Activated CD4-positive, alpha-beta T cell treated with anti-CD3 and anti-CD28 coated beads for 36 hours (primary cell): ENCODE results near the gene LCA5. TPM values are rescaled to one million over a fixed set of nuclear protein-coding genes. Genes with fewer than 3 reads are reported as not detected.
A peak's percentile ranks its signal among the peaks of the same experiment; 100 is the strongest.

Source experiments
- ATAC-seq: fragments of 200-7000 bp; cut with Tn5 transposase; one replicate; pipeline ENCODE4 v1.10.0; 2021; ENCODE audit warnings: mild to moderate bottlenecking, moderate library complexity
- CTCF ChIA-PET: fragments of 350-600 bp; sonication (Branson Sonifier 250); formaldehyde crosslinking; loops from one replicate; lab custom pipeline; 2021; ENCODE audit warnings: antibody characterized with exemption; lab: Charles Lee
- POLR2A ChIA-PET: fragments of 350-600 bp; sonication (Branson Sonifier 250); formaldehyde crosslinking; loops from one replicate; lab custom pipeline; 2021; ENCODE audit warnings: antibody characterized with exemption, inconsistent platforms; lab: Charles Lee
- DNase-seq: peaks from one replicate; pipeline ENCODE4 v3.0.0-alpha.2; 2020
- H3K27ac Mint-ChIP-seq: one replicate; pipeline ENCODE4 v1.8.0; 2021; ENCODE audit warnings: mixed read lengths
- H3K27me3 Mint-ChIP-seq: one replicate; pipeline ENCODE4 v1.8.0; 2021; ENCODE audit warnings: mixed read lengths
- H3K36me3 Mint-ChIP-seq: one replicate; pipeline ENCODE4 v1.8.0; 2021; ENCODE audit warnings: low read depth, mixed read lengths
- H3K4me1 Mint-ChIP-seq: one replicate; pipeline ENCODE4 v1.8.0; 2021; ENCODE audit warnings: mixed read lengths
- H3K4me3 Mint-ChIP-seq: one replicate; pipeline ENCODE4 v1.8.0; 2021; ENCODE audit warnings: mild to moderate bottlenecking, moderate library complexity, mixed read lengths
- H3K9me3 Mint-ChIP-seq: one replicate; pipeline ENCODE4 v1.8.0; 2021; ENCODE audit warnings: low read depth, mixed read lengths
- intact Hi-C, 2 experiments: fragments of 100-400 bp; cut with DNase I in 1 of 2; cut with micrococcal nuclease in 1 of 2; formaldehyde crosslinking; loops; one replicate each; pipeline versions ENCODE4 v1.14.2 to v1.15.1; 2022 to 2024; cut with DNase I, micrococcal nuclease
- total RNA-seq, 2 experiments: library from RNA; stranded (reverse); gene quantifications; one replicate each; pipeline ENCODE4 v1.2.3, GENCODE V29; 2021

LCA5 gene
- total RNA-seq, 2 experiments from 2014 or later: 0.25 to 0.32 TPM

DNA sequence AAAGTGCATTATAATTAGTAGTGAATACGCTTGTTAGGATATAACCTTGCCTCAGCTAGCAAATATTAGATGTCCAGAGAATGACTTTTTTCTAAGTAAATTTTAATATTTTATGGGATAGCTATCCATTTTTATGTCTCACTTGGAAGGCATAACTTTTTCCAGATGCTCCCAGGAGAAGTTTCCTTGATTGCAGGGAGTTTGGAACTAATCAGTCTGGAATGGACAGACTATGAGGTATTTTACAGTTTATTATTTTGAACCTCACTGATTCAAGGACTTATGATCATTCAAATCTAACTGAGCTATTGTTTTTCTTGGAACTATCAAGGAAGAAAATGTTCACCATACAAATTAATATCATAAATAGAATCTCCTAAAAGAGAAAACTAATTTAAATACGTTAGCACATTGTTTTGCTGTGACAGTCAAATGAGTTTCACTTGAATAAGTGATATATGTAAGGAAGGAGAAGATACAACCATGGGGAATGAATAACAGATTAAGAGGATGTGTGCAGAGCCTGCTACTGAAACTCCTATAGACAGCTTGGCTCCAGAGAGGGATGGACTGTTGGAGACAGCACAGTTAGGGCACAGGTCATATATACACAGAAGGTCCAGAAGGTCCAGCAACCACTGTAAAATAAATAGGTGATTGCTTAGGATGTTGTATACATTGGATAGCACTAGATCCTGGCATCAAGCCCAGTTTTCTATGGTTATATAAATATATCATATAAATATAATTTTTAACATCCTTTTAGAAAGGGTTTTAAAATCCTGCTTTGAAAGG lies 20.6 kb upstream of the LCA5 start:
- H3K27me3 Mint-ChIP-seq: no peaks in the 10 kb centered on the region
- intact Hi-C loops: no loop called here
- ATAC-seq (no peak), DNase-seq (no peak)
- no peaks in the 10 kb centered on the region for H3K4me1 Mint-ChIP-seq
- no peaks in the 10 kb centered on the region for H3K9me3 Mint-ChIP-seq
- H3K27ac Mint-ChIP-seq: no peak overlapping the region
- ChIA-PET CTCF (interaction anchor here (0.7 kb wide), 2 partner anchors 27 to 71 kb away, joined by 3 read pairs; no protein-coding TSS in a partner anchor), POLR2A (no interaction called here)
- H3K36me3 Mint-ChIP-seq: no peaks in the 10 kb centered on the region
- H3K4me3 Mint-ChIP-seq: no peak overlapping the region

DNA sequence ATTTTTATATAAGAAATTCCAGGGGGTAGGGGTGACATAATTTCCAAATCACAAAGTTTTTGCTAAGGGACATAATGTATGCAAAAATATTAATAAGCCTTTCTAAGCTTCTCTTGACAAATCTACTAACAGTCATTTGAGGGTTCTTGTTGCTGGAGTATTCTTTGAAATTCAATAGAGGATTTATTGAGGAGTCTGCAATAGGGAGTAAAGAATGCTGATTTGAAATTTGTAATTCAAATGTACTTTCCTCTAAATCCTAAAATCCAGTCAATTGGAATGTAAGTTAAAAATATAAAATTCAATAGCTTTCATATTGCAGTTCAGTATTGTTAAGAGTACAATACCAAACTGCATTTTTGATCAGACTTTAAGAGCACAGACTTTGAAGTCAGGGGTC lies 17.1 kb upstream of the LCA5 start:
- no peaks in the 10 kb centered on the region for H3K36me3 Mint-ChIP-seq
- no peak for ATAC-seq
- no peak for DNase-seq
- H3K4me1 Mint-ChIP-seq: no peaks in the 10 kb centered on the region
- H3K4me3 Mint-ChIP-seq: no peak overlapping the region
- ChIA-PET CTCF (interaction anchor here (1.2 kb wide), 2 partner anchors 10 to 17 kb away, joined by 3 to 5 read pairs; no protein-coding TSS in a partner anchor), POLR2A (no interaction called here)
- H3K27me3 Mint-ChIP-seq: no peaks in the 10 kb centered on the region
- H3K27ac Mint-ChIP-seq: no peak overlapping the region
- no peaks in the 10 kb centered on the region for H3K9me3 Mint-ChIP-seq
- intact Hi-C loops: no loop called here

DNA sequence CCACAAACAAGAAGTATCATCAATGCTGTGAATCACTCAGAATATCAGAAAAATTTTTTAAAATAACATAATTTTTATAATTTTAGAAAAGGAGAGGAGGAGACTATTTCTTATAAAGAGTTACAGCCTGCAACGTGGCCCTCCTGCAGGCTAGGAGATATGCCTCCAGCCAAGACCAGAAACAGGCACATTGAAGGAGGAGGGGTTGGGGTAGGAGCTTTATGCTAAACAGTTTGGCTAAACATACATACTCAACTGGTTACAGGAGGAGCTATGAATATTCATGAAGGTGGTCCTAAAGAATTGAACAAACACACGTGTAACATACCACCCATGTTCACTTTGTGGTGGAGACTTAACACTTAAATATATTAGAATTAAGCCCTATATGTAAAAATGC lies 14.2 kb upstream of the LCA5 start:
- H3K9me3 Mint-ChIP-seq: no peaks in the 10 kb centered on the region
- no peaks in the 10 kb centered on the region for H3K4me1 Mint-ChIP-seq
- DNase-seq (no peak), ATAC-seq (no peak)
- no peaks in the 10 kb centered on the region for H3K27me3 Mint-ChIP-seq
- POLR2A ChIA-PET: no interaction called here
- no peak overlapping the region for H3K4me3 Mint-ChIP-seq
- no peak overlapping the region for H3K27ac Mint-ChIP-seq
- CTCF ChIA-PET: no interaction called here
- H3K36me3 Mint-ChIP-seq: no peaks in the 10 kb centered on the region
- intact Hi-C loops: no loop called here

DNA sequence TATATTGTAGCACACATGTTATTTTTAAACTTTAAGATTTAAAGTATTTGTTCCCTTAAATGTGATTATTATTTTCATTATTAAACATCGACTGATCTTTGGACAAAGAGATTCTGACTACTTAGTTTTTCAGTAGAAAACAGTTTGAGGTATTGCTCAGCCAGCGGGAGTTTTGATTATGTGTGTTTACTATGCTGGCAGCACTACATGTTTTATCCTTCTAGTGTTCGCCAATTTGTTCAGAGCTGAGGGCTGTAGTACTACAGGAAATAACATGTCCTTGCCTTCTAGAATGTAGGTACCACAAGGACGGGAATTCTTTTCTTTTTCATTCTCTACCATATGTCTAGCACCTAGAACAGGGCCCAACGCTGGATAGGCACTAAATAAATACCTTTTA lies 11.1 kb upstream of the LCA5 start:
- intact Hi-C loops: no loop called here
- Mint-ChIP-seq H3K4me3 (no peak overlapping the region), H3K9me3 (no peaks in the 10 kb centered on the region), H3K36me3 (no peaks in the 10 kb centered on the region), H3K27me3 (peaks cover 2% of the 10 kb centered on the region), H3K4me1 (peaks cover 3% of the 10 kb centered on the region), H3K27ac (no peak overlapping the region)
- ChIA-PET CTCF (no interaction called here), POLR2A (no interaction called here)
- DNase-seq: no peak
- ATAC-seq: no peak

DNA sequence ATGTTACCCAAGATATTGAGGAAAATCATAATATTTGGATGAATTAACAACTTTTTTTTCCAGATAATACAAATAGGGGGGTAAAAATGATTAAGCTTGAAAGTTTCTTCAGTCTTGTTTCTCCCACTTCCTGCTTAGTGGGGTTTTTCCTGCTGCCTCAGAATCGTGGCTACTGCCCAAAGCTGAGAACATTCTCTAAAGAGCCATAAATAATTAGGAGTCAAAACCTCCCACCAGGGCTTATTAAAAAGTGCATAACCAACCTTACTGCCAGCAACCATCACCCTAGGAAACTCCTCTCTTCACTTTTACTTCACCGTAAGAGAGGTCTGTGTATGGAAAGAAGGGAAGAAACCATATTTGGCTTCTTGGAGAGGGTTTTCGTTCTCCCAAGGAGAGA lies 9.0 kb upstream of the LCA5 start:
- ChIA-PET POLR2A (no interaction called here), CTCF (interaction anchor here (0.6 kb wide), 1 partner anchor 168 kb away, joined by 4 read pairs; no protein-coding TSS in a partner anchor)
- peaks cover 3% of the 10 kb centered on the region for H3K4me1 Mint-ChIP-seq
- intact Hi-C loops: no loop called here
- no peaks in the 10 kb centered on the region for H3K36me3 Mint-ChIP-seq
- H3K9me3 Mint-ChIP-seq: no peaks in the 10 kb centered on the region
- H3K27me3 Mint-ChIP-seq: peaks cover 2% of the 10 kb centered on the region
- no peak for ATAC-seq
- no peak overlapping the region for H3K4me3 Mint-ChIP-seq
- no peak overlapping the region for H3K27ac Mint-ChIP-seq
- DNase-seq: no peak

DNA sequence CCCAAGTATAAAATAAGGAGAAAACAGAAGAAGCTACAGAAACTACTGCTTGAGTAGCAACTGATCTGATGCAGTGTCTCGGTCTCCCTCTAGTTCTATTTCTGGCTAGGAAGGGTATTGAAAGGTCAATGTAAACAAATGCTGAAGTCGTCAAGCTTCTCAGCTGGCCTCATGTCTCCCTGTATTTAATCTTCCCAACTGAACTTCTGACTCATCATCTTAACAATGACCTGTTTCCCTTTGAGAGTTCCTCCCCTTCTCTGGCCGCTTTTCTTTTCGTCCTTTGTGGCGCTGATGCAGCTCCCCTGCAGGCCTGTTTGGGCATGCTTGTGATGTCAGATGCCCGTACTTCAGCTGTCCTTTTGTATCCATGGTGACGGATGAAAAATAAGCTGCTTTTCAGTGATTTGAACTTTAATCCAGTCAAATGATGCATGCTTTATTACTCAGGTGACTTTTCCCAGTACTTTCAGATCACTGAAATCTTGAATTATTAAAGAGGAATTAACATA lies 7.8 kb upstream of the LCA5 start:
- peak; percentile 18 for DNase-seq
- POLR2A ChIA-PET: interaction anchor here (0.6 kb wide), 1 partner anchor 10 kb away, joined by 3 read pairs; no protein-coding TSS in a partner anchor
- intact Hi-C loops: no loop called here

DNA sequence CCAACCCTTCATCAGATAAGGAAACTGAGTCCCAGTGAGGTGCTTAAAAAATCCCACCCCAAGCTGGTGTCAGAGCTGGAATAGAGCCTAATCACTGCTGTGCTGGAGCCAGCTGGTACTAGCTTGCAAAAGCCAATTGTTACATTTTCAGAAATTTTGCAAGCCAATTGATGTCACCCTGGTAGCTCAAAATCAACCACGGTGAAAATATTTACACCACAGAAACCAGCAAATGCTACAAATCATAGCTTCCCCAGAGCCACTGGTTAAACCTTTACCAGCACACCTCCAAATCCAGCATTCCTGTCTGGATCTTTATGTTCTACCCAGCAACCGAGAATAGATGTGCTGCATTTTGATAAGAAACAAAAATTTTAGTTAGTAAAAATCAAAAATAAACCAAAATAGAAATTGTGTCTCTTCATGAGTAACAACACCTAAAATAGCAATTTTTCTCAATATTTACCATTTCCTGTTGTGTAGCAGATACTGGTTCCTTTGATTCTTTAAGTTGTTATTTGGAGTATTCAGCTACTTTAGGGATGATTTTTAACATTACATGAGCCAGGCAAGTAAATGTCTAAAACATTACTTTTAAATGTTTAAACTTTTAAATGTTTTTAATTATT lies 7.2 kb upstream of the LCA5 start:
- DNase-seq (no peak), ATAC-seq (no peak)
- ChIA-PET CTCF (interaction anchor here (1.3 to 1.5 kb wide), 3 partner anchors 9 to 10 kb away, joined by 3 to 4 read pairs (median 4); no protein-coding TSS in a partner anchor), POLR2A (interaction anchor here (0.6 kb wide), 1 partner anchor 10 kb away, joined by 3 read pairs; no protein-coding TSS in a partner anchor)
- Mint-ChIP-seq H3K4me3 (no peak overlapping the region), H3K27me3 (peaks cover 2% of the 10 kb centered on the region), H3K27ac (no peak overlapping the region), H3K36me3 (no peaks in the 10 kb centered on the region), H3K9me3 (no peaks in the 10 kb centered on the region), H3K4me1 (peaks cover 3% of the 10 kb centered on the region)
- intact Hi-C loops: no loop called here

More for the DNA sequence above, 7.8 kb upstream of the LCA5 start:
- no peaks in the 10 kb centered on the region for H3K9me3 Mint-ChIP-seq
- H3K4me1 Mint-ChIP-seq: peaks cover 3% of the 10 kb centered on the region
- H3K4me3 Mint-ChIP-seq: no peak overlapping the region
- H3K27me3 Mint-ChIP-seq: peaks cover 2% of the 10 kb centered on the region
- no peaks in the 10 kb centered on the region for H3K36me3 Mint-ChIP-seq
- CTCF ChIA-PET: interaction anchor here (1.3 to 1.5 kb wide), 2 partner anchors 8 to 9 kb away, joined by 3 to 4 read pairs; no protein-coding TSS in a partner anchor
- no peak for ATAC-seq
- no peak overlapping the region for H3K27ac Mint-ChIP-seq

DNA sequence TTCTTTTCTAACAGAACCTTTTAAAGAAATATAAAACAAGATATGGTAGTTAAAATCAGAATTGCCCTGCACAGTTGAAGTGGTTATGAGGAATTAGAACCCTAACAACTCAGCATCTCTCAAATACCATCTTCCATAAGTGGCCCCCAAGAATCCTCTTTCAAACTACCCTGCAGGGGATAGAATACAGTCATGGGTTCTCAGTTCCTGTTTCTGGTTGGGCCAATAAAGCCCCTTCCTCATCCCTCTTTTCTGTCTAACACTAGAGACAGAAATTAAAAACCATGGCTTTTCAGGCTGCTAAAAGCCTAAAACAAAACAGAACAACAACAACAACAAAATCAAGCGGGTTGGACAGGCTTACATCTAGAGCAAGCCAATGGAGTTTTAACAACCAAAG lies 6.7 kb upstream of the LCA5 start:
- CTCF ChIA-PET: interaction anchor here (1.3 to 1.5 kb wide), 3 partner anchors 9 to 10 kb away, joined by 3 to 4 read pairs (median 4); no protein-coding TSS in a partner anchor
- Mint-ChIP-seq H3K27me3 (peaks cover 2% of the 10 kb centered on the region), H3K4me3 (no peak overlapping the region), H3K36me3 (no peaks in the 10 kb centered on the region), H3K4me1 (peaks cover 3% of the 10 kb centered on the region), H3K9me3 (no peaks in the 10 kb centered on the region), H3K27ac (no peak overlapping the region)
- ATAC-seq: no peak
- intact Hi-C loops: no loop called here
- POLR2A ChIA-PET: no interaction called here
- no peak for DNase-seq

DNA sequence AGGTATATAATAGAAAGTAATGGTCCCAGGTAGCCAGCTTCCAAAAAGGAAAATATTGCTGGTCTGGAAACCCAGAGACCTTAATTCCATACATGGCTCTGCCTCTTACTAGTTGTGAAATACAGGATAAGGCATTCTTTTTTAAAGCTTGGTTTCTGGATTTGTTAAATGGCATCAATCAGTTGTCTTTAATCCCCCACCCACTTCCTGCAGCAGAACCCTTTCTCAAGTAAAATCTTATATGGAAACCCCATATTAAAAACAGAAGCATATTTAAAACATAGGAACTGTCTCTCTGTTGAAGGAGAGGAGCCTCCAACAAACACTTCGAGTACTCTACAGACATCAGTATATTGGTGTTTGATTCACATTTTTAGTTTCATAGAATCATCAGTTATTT lies 6.2 kb upstream of the LCA5 start:
- ChIA-PET POLR2A (no interaction called here), CTCF (interaction anchor here (1.4 kb wide), 1 partner anchor 9 kb away, joined by 4 read pairs; no protein-coding TSS in a partner anchor)
- H3K36me3 Mint-ChIP-seq: no peaks in the 10 kb centered on the region
- H3K9me3 Mint-ChIP-seq: no peaks in the 10 kb centered on the region
- H3K4me1 Mint-ChIP-seq: peaks cover 3% of the 10 kb centered on the region
- H3K4me3 Mint-ChIP-seq: no peak overlapping the region
- DNase-seq (no peak), ATAC-seq (no peak)
- no peak overlapping the region for H3K27ac Mint-ChIP-seq
- intact Hi-C loops: no loop called here
- peaks cover 2% of the 10 kb centered on the region for H3K27me3 Mint-ChIP-seq

DNA sequence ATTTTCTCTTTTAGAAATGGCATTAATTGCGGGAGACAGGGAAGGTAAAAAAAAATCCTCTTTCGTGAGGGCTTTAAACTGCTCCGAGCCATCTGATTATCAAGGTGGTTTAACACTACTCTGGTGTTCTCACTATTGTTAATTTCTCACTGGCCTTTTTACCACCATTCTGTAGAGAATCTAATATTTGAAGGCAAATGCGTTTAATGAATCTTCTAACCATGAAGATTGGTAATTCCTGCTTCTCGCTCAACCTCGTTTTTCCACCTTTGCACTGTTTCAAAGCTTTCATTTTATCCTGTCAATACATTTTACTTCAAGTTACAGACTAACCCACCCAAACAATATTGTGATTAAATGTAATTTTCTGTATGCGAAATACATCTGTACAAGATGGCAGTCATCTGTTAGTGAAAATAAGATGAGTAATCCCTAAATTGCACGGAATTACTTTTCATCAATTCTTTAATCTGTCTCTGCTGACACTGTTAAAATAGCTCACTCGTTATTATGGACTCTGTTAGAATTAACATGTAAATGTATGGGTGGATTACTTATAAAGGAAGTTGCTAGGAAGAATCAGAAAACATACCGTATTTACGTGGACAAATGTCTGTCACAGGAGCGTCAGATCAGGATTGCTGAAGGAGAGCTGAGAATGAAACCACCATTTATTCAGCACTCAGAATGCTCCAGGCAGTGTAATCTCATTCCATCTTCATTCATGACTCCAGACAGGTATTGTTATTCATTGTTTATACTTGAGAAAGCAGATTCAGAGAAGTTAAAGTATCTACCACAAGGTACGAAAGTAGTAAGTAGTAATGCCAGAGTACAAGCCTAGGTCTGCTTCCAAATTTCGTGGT lies 1.1 kb upstream of the LCA5 start:
- ATAC-seq: no peak
- CTCF ChIA-PET: no interaction called here

More for the DNA sequence above, 1.1 kb upstream of the LCA5 start:
- no peaks in the 10 kb centered on the region for H3K4me1 Mint-ChIP-seq
- no peak for DNase-seq
- no peak overlapping the region for H3K27ac Mint-ChIP-seq
- H3K27me3 Mint-ChIP-seq: peaks cover 8% of the 10 kb centered on the region
- intact Hi-C loops: loop anchor here in 1 of 2 experiments (5.0 to 10.0 kb wide), 2 partner anchors 306 to 466 kb away; partner anchors contain the start of genes HMGN3 and TTK
- H3K36me3 Mint-ChIP-seq: no peaks in the 10 kb centered on the region
- no peaks in the 10 kb centered on the region for H3K9me3 Mint-ChIP-seq
- H3K4me3 Mint-ChIP-seq: no peak overlapping the region
- POLR2A ChIA-PET: no interaction called here
